ENCODE measurements around the gene TARS1. TPM values are rescaled to one million over a fixed set of nuclear protein-coding genes. Genes with fewer than 3 reads are reported as not detected.

The TARS1 gene
- total RNA-seq, 1 donor from 2014 or later = 306 TPM

DNA sequence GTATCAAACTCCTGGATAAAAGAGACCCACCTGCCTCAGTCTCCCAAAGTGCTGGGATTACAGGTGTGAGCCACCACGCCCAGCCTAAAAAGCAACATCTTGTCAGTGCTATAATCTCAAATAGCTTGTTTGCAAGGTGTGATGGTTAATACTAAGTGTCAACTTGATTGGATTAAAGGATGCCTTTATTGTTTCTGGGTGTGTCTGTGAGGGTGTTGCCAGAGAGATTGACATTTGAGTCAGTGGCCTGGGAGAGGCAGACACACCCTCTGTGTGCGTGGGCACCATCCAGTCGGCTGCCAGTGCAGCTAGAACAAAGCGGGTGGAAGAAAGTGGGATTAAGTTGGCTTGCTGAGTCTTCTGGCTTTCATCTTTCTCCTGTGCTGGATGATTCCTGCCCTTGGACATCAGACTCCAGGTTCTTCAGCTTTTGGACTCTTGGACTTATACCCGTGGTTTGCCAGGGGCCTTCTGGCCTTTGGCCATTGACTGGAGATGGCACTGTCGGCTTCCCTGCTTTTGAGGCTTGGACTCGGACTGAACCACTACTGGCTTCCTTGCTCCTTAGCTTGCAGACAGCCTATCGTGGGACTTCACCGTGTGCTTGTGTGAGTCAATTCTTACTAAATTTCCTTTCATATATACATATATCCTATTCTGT is 28.1 kb downstream of the TARS1 start:
- Histone ChIP-seq H3K36me3 (ENCODE audit: insufficient read depth, low read length) (peaks cover 75% of the 10 kb centered on the region), H3K27me3 (ENCODE audit: insufficient read depth, low read length) (no peaks in the 10 kb centered on the region), H3K27ac (ENCODE audit: low read depth, low read length) (no peak overlapping the region), H3K4me1 (ENCODE audit: insufficient read depth, low read length) (no peaks in the 10 kb centered on the region), H3K4me2 (ENCODE audit: low read length) (no peak overlapping the region), H3K9me3 (ENCODE audit: insufficient read depth, low read depth, low read length) (no peaks in the 10 kb centered on the region), H4K20me1 (ENCODE audit: insufficient read depth, low read length) (peaks cover 35% of the 10 kb centered on the region), H2AFZ (ENCODE audit: low read depth, low read length) (no peak overlapping the region), H3K9ac (ENCODE audit: low read length) (no peak overlapping the region), H3K79me2 (ENCODE audit: insufficient read depth, low read length) (peaks cover 3% of the 10 kb centered on the region), H3K4me3 (ENCODE audit: insufficient read depth, low read depth, low read length) (no peak overlapping the region)
- no peak for DNase-seq (ENCODE audit: low read depth)
- Mint-ChIP-seq H3K4me1 (ENCODE audit: low read depth, unreplicated experiment) (peaks cover 3% of the 10 kb centered on the region), H3K4me3 (ENCODE audit: unreplicated experiment) (no peak overlapping the region), H3K36me3 (ENCODE audit: low read depth, unreplicated experiment) (peaks cover 31% of the 10 kb centered on the region), H3K27ac (ENCODE audit: unreplicated experiment) (no peak overlapping the region), H3K9me3 (ENCODE audit: unreplicated experiment) (no peaks in the 10 kb centered on the region), H3K27me3 (ENCODE audit: low read depth, unreplicated experiment) (no peaks in the 10 kb centered on the region)
- TF ChIP-seq, protein P1, sequence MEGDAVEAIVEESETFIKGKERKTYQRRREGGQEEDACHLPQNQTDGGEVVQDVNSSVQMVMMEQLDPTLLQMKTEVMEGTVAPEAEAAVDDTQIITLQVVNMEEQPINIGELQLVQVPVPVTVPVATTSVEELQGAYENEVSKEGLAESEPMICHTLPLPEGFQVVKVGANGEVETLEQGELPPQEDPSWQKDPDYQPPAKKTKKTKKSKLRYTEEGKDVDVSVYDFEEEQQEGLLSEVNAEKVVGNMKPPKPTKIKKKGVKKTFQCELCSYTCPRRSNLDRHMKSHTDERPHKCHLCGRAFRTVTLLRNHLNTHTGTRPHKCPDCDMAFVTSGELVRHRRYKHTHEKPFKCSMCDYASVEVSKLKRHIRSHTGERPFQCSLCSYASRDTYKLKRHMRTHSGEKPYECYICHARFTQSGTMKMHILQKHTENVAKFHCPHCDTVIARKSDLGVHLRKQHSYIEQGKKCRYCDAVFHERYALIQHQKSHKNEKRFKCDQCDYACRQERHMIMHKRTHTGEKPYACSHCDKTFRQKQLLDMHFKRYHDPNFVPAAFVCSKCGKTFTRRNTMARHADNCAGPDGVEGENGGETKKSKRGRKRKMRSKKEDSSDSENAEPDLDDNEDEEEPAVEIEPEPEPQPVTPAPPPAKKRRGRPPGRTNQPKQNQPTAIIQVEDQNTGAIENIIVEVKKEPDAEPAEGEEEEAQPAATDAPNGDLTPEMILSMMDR (IDR thresholded peaks at IDR 0.05; ENCODE audit: insufficient read depth, low read depth, low read length) = no peak
- TF ChIP-seq EZH2 (IDR thresholded peaks at IDR 0.05; ENCODE audit: insufficient read depth, low read length) = no peak
- no peak for FAIRE-seq

DNA sequence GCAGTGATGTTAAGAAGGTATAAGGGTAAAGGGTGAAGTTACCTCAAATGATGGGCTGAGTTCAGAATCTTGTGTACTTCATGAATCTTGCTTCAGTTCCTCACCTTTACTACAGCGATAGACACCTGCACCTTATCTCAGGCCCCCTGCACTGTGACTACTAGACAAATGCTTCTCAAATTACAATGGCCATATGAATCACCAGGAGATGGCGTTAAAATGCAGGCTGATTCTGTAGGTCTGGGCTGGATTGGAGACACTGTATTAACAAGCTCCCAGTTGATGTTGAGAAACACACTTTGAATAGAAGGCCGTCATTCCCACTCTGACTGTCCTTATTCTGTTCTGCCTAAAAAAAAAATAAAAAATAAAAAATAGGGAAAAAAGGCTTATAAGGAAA is 29.8 kb downstream of the TARS1 start:
- no peaks in the 10 kb centered on the region for H3K9me3 Mint-ChIP-seq (ENCODE audit: unreplicated experiment)
- Histone ChIP-seq H3K27me3 (ENCODE audit: insufficient read depth, low read length) (no peaks in the 10 kb centered on the region), H3K9me3 (ENCODE audit: insufficient read depth, low read depth, low read length) (no peaks in the 10 kb centered on the region), H2AFZ (ENCODE audit: low read depth, low read length) (no peak overlapping the region), H4K20me1 (ENCODE audit: insufficient read depth, low read length) (peaks cover 27% of the 10 kb centered on the region), H3K4me2 (ENCODE audit: low read length) (no peak overlapping the region), H3K79me2 (ENCODE audit: insufficient read depth, low read length) (peaks cover 3% of the 10 kb centered on the region), H3K27ac (ENCODE audit: low read depth, low read length) (no peak overlapping the region), H3K4me1 (ENCODE audit: insufficient read depth, low read length) (no peaks in the 10 kb centered on the region), H3K36me3 (ENCODE audit: insufficient read depth, low read length) (peaks cover 69% of the 10 kb centered on the region), H3K4me3 (ENCODE audit: insufficient read depth, low read depth, low read length) (no peak overlapping the region), H3K9ac (ENCODE audit: low read length) (no peak overlapping the region)
- H3K4me3 Mint-ChIP-seq (ENCODE audit: unreplicated experiment) = no peak overlapping the region
- peak; percentile 36 for DNase-seq (ENCODE audit: low read depth)
- TF ChIP-seq, protein P1 (IDR thresholded peaks at IDR 0.05; ENCODE audit: insufficient read depth, low read depth, low read length) = peak; percentile 61
- TF ChIP-seq EZH2 (IDR thresholded peaks at IDR 0.05; ENCODE audit: insufficient read depth, low read length) = no peak
- H3K27ac Mint-ChIP-seq (ENCODE audit: unreplicated experiment) = no peak overlapping the region
- H3K36me3 Mint-ChIP-seq (ENCODE audit: low read depth, unreplicated experiment) = peaks cover 32% of the 10 kb centered on the region
- no peaks in the 10 kb centered on the region for H3K27me3 Mint-ChIP-seq (ENCODE audit: low read depth, unreplicated experiment)
- H3K4me1 Mint-ChIP-seq (ENCODE audit: low read depth, unreplicated experiment) = peaks cover 3% of the 10 kb centered on the region
- FAIRE-seq = peak; percentile 13

DNA sequence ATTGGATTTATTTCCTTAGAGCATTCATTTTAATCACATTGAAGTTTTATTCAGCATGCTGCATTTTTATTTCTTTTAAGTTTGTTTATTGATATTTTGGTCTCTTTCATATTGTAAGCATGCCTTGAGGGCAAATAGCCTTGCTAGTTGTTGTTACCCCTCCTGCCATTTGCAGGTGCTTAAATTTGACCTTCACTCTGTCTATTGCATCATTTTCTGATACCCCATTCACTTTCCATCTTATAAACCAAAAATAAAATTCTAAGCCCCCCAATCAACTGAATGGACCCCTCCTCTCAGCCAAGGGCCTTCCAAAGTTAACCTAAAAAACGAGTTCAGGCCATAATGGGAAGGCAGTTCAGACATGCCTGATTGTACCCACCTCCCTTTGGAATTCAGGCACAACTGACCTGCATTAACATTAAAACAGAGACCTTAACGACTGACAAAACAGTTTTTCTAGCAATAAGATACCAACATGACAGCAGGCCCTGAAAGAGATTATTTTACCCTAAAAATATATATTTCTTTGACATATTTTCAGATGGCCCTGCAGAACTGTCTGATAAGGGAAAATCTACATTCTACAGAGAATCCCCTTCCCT is 32.1 kb downstream of the TARS1 start:
- no peak for FAIRE-seq
- Mint-ChIP-seq H3K36me3 (ENCODE audit: low read depth, unreplicated experiment) (peaks cover 41% of the 10 kb centered on the region), H3K4me3 (ENCODE audit: unreplicated experiment) (no peak overlapping the region), H3K27me3 (ENCODE audit: low read depth, unreplicated experiment) (no peaks in the 10 kb centered on the region), H3K27ac (ENCODE audit: unreplicated experiment) (no peak overlapping the region), H3K4me1 (ENCODE audit: low read depth, unreplicated experiment) (peaks cover 11% of the 10 kb centered on the region), H3K9me3 (ENCODE audit: unreplicated experiment) (no peaks in the 10 kb centered on the region)
- Histone ChIP-seq H2AFZ (ENCODE audit: low read depth, low read length) (no peak overlapping the region), H4K20me1 (ENCODE audit: insufficient read depth, low read length) (peaks cover 23% of the 10 kb centered on the region), H3K4me3 (ENCODE audit: insufficient read depth, low read depth, low read length) (no peak overlapping the region), H3K27ac (ENCODE audit: low read depth, low read length) (no peak overlapping the region), H3K79me2 (ENCODE audit: insufficient read depth, low read length) (peaks cover 3% of the 10 kb centered on the region), H3K4me2 (ENCODE audit: low read length) (no peak overlapping the region), H3K4me1 (ENCODE audit: insufficient read depth, low read length) (no peaks in the 10 kb centered on the region), H3K9ac (ENCODE audit: low read length) (no peak overlapping the region), H3K27me3 (ENCODE audit: insufficient read depth, low read length) (no peaks in the 10 kb centered on the region), H3K36me3 (ENCODE audit: insufficient read depth, low read length) (peaks cover 51% of the 10 kb centered on the region), H3K9me3 (ENCODE audit: insufficient read depth, low read depth, low read length) (no peaks in the 10 kb centered on the region)
- TF ChIP-seq, protein P1 (IDR thresholded peaks at IDR 0.05; ENCODE audit: insufficient read depth, low read depth, low read length) = no peak
- no peak for TF ChIP-seq EZH2 (IDR thresholded peaks at IDR 0.05; ENCODE audit: insufficient read depth, low read length)
- no peak for DNase-seq (ENCODE audit: low read depth)
